HFFc6 (cell line): ENCODE data around the gene ARID3A. TPM values are rescaled to one million over a fixed set of nuclear protein-coding genes. Genes with fewer than 3 reads are reported as not detected.

Source experiments
- DNase-seq: peaks from one replicate; pipeline ENCODE4 v3.0.0-alpha.2; 2018
- H3K27ac Mint-ChIP-seq: 2 replicates; pipeline ENCODE4 v1.8.0; 2020; ENCODE audit warnings: mild to moderate bottlenecking, mixed read lengths
- H3K27me3 Mint-ChIP-seq: 2 replicates; pipeline ENCODE4 v1.8.0; 2021; ENCODE audit warnings: mild to moderate bottlenecking, moderate library complexity, mixed read lengths; ENCODE audit not compliant: insufficient read depth
- H3K36me3 Mint-ChIP-seq: 2 replicates; pipeline ENCODE4 v1.8.0; 2021; ENCODE audit warnings: low read depth, mixed read lengths
- H3K4me1 Mint-ChIP-seq: 2 replicates; pipeline ENCODE4 v1.8.0; 2020; ENCODE audit warnings: low read depth, mixed read lengths
- H3K4me3 Mint-ChIP-seq: 2 replicates; pipeline ENCODE4 v1.8.0; 2020; ENCODE audit warnings: mild to moderate bottlenecking, moderate library complexity, mixed read lengths
- H3K9me3 Mint-ChIP-seq: 2 replicates; pipeline ENCODE4 v1.8.0; 2020; ENCODE audit warnings: mild to moderate bottlenecking, mixed read lengths
- total RNA-seq, 6 experiments: library from RNA; stranded (reverse); fragmentation: NEBNext Ultra II Directional; extraction: Animal tissue kit (Norgen Biotek cat#: 25700); gene quantifications; 2 replicates in 1 of 6; 3 replicates in 5 of 6; pipeline ENCODE4 v1.2.3, GENCODE V29; 2021
- TF ChIP-seq, protein P1 (sequence below): fragments of 200-600 bp; sonication (generic); IDR thresholded peaks from 2 replicates; pipeline ENCODE4 v1.5.0; 2021; ENCODE audit warnings: antibody characterized with exemption, mild to moderate bottlenecking

Gene ARID3A
- total RNA-seq, 6 experiments from 2014 or later, result 35.1 to 44.2 (median 38.4) TPM

DNA sequence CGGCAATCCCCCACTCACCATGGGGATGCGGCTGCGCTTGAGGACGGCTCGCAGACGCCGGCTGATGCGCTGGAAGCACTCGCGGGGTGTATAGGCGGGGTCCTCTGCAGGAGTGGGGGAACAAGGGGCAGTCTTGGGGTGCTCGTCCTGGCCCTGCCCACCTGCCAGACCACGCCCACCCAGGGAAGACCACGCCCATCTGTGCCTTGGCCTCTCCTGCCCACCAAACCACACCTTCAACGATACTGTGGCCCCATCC, 25.9 kb upstream of the ARID3A start:
- no peak for DNase-seq
- no peaks in the 10 kb centered on the region for H3K9me3 Mint-ChIP-seq
- no peaks in the 10 kb centered on the region for H3K27me3 Mint-ChIP-seq
- peaks cover 5% of the 10 kb centered on the region; the same call in 1 of the 2 replicates for H3K36me3 Mint-ChIP-seq
- no peak overlapping the region for H3K27ac Mint-ChIP-seq
- TF ChIP-seq, protein P1, sequence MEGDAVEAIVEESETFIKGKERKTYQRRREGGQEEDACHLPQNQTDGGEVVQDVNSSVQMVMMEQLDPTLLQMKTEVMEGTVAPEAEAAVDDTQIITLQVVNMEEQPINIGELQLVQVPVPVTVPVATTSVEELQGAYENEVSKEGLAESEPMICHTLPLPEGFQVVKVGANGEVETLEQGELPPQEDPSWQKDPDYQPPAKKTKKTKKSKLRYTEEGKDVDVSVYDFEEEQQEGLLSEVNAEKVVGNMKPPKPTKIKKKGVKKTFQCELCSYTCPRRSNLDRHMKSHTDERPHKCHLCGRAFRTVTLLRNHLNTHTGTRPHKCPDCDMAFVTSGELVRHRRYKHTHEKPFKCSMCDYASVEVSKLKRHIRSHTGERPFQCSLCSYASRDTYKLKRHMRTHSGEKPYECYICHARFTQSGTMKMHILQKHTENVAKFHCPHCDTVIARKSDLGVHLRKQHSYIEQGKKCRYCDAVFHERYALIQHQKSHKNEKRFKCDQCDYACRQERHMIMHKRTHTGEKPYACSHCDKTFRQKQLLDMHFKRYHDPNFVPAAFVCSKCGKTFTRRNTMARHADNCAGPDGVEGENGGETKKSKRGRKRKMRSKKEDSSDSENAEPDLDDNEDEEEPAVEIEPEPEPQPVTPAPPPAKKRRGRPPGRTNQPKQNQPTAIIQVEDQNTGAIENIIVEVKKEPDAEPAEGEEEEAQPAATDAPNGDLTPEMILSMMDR, result no peak
- H3K4me3 Mint-ChIP-seq, result no peak overlapping the region
- no peaks in the 10 kb centered on the region for H3K4me1 Mint-ChIP-seq

DNA sequence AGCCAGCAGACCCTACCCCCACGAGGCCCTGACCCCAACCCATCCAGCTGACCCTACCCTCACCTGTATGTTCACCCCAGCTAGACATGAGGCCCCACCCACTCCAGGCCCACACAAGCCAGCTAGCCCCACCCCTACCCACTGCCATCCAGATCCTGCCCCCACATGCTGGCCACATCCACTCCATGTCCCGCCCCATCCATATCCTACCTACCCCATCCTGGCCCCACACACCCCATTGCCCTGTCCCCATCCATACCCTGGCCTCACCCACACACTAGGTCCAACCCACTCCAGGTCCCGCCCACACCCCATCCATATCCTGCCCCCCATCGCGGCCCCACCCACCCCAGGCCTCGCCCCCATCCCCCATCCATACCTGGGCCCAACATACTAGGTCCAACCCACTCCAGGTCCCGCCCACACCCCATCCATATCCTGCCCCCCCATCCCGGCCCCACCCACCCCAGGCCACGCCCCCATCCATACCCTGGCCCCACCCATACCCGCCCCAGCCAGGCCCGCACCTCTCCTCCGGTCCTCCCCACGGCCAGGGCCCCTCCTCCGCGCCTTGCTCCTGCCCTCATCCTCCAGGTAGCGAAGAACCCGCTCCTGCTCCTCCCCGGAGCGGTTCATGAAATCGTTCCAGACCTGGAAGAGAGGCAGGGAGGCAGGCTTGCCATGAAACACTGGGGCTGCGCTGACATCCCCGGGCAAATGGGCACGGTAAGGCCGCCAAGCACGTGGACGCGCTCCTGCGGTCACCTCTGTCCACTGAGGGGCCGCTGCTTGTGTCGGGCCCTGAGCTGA, 25.3 kb upstream of the ARID3A start:
- peaks cover 5% of the 10 kb centered on the region; the same call in 1 of the 2 replicates for H3K36me3 Mint-ChIP-seq
- H3K9me3 Mint-ChIP-seq, result no peaks in the 10 kb centered on the region
- DNase-seq, result no peak
- peaks cover 1% of the 10 kb centered on the region; the same call in 1 of the 2 replicates for H3K27me3 Mint-ChIP-seq
- no peaks in the 10 kb centered on the region for H3K4me1 Mint-ChIP-seq
- no peak overlapping the region for H3K4me3 Mint-ChIP-seq
- no peak overlapping the region for H3K27ac Mint-ChIP-seq
- TF ChIP-seq, protein P1, result no peak

DNA sequence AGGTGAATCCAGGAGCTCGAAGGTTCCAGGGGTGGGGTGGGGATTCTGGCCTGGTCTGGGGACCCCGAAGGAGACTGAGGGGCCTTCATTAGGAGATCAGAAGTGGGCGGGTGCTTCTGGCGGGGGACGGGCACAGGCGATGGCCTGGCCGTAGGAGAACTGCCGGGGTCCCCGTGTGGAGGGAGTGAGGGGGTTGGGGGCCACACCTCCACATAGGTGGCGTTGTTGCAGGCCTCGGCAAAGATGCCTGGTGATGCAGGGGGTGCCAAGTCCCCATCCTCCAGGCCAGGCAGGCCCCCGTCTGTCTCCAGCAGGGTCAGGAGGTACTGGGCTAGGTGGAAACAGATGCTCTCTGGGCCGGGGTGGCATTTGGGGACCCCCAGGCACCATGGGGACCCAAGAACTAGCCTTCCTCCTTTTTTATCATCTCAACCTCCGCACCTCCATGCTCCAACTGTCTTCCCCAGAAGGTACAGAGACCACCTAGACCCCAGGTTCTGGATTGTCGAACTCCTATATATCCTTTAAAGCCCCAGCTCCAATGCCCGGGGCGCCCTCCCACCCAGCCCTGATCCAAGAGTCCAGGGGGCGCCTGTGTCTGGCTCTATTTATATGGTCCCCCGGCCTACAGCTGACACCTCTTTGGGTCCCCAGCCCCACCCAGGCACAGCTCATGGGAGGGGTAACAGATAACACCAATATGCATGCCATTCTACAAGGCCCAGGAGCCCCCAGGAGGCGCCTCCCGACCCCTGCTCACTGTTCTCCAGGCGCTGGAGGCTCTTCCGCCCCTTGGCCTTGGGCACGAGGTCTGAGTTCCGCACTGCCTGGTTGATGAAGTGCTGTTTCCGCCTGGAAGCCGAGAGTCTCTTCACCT, 24.4 kb upstream of the ARID3A start:
- H3K27ac Mint-ChIP-seq, result no peak overlapping the region
- TF ChIP-seq, protein P1, result no peak
- peaks cover 5% of the 10 kb centered on the region; the same call in 1 of the 2 replicates for H3K36me3 Mint-ChIP-seq
- no peak overlapping the region for H3K4me3 Mint-ChIP-seq
- H3K9me3 Mint-ChIP-seq, result no peaks in the 10 kb centered on the region
- DNase-seq, result no peak
- H3K27me3 Mint-ChIP-seq, result peaks cover 1% of the 10 kb centered on the region; the same call in 1 of the 2 replicates
- no peaks in the 10 kb centered on the region for H3K4me1 Mint-ChIP-seq

DNA sequence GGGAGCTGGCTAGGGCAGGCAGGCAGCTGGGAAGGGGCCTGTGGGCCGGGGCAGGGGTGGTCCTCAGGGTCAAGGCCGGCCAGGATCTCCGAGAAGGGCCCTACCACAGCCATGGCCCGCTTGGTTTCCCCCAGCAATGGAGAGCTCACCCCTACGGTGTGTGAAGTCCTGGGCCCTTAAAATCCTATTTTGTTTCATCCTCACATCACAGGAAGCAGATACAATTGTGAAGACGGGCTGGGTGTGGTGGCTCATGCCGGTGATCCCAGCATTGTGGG, 23.8 kb upstream of the ARID3A start:
- H3K27me3 Mint-ChIP-seq, result peaks cover 1% of the 10 kb centered on the region; the same call in 1 of the 2 replicates
- DNase-seq, result no peak
- no peaks in the 10 kb centered on the region for H3K9me3 Mint-ChIP-seq
- no peak overlapping the region for H3K27ac Mint-ChIP-seq
- H3K4me3 Mint-ChIP-seq, result no peak overlapping the region
- no peaks in the 10 kb centered on the region for H3K4me1 Mint-ChIP-seq
- TF ChIP-seq, protein P1, result no peak
- H3K36me3 Mint-ChIP-seq, result peaks cover 5% of the 10 kb centered on the region; the same call in 1 of the 2 replicates

DNA sequence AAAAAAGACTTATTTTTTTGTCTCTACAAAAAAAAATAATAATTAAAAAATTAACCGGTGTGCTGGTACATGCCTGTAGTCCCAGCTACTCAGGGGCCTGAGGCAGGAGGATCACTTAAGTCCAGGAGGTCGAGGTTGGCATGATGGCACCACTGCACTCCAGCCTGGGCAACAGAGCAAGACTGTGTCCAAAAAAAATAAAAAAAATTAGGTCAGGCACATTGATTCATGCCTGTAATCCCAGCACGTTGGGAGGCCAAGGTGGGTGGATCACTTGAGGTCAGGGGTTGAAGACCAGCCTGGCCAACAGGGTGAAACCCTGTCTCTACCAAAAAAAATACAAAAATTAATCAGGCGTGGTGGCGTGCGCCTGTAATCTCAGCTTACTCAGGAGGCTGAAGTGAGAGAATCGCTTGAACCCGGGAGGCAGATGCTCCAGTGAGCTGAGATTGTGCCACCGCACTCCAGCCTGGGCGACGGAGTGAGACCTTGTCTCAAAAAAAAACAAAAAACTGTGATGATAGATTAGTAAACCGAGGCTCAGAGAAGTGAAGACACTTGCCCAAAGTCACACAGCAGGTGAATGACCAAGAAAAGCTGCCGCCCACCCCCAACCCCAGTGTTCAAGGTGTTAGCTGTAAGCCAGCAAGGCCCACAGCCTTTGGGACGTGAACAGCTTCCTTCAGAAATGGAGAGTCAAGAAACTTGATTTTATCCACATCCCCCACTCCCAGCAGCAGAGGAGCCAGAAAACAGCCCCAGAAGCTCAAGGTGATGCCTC, 23.2 kb upstream of the ARID3A start:
- Mint-ChIP-seq H3K36me3 (peaks cover 5% of the 10 kb centered on the region; the same call in 1 of the 2 replicates), H3K9me3 (no peaks in the 10 kb centered on the region), H3K27ac (no peak overlapping the region), H3K27me3 (peaks cover 1% of the 10 kb centered on the region; the same call in 1 of the 2 replicates), H3K4me1 (no peaks in the 10 kb centered on the region), H3K4me3 (no peak overlapping the region)
- DNase-seq, result no peak
- TF ChIP-seq, protein P1, result no peak
